HUES6 (cell line): Measurements from ENCODE around the gene HPRT1.

Source experiments
- H3K27ac ChIP-seq: 2 replicates; pipeline ENCODE4 v1.7.0; 2013; ENCODE audit warnings: low read depth, mild to moderate bottlenecking, low read length, inconsistent platforms
- H3K27me3 ChIP-seq: 2 replicates; pipeline ENCODE4 v1.6.1; 2013; ENCODE audit warnings: low read length; ENCODE audit not compliant: control insufficient read depth, insufficient read depth
- H3K36me3 ChIP-seq: 2 replicates; pipeline ENCODE4 v1.6.1; 2013; ENCODE audit warnings: low read length; ENCODE audit not compliant: control insufficient read depth, insufficient read depth
- H3K4me1 ChIP-seq: 2 replicates; pipeline ENCODE4 v1.6.1; 2013; ENCODE audit warnings: low read length; ENCODE audit not compliant: control insufficient read depth, insufficient read depth
- H3K4me3 ChIP-seq: 2 replicates; pipeline ENCODE4 v1.5.1; 2013; ENCODE audit warnings: low read depth, low read length
- H3K9ac ChIP-seq: one replicate; pipeline ENCODE4 v1.6.1; 2013; ENCODE audit warnings: mild to moderate bottlenecking, low read length
- H3K9me3 ChIP-seq: 2 replicates; pipeline ENCODE4 v1.6.1; 2013; ENCODE audit warnings: low read depth, low read length; ENCODE audit not compliant: control insufficient read depth, insufficient read depth

HPRT1 gene

DNA sequence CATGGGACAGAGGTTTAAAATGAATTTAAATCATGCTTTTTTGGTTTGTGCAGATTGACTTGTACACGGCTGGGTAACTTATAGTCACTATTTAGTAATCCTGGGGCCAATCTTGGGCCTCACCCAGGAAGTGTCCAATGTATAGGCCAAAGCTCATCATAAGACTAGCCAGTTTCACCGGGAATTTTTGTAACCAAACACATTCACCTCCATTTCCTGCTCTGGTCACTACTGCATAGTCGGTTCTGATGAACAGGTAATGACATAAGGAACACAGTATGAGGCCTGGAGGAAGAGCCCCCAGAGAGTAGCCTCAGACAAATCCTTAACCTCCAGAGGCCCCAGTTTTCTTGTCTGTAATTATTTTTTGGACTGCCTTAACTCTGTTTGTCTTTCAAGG is 81.9 kb downstream of the HPRT1 start:
- Histone ChIP-seq H3K4me1 (peaks cover 58% of the 10 kb centered on the region), H3K36me3 (no peaks in the 10 kb centered on the region), H3K27me3 (peaks cover 28% of the 10 kb centered on the region; the same call in 1 of the 2 replicates), H3K4me3 (no peak overlapping the region), H3K9ac (no peak overlapping the region), H3K9me3 (no peaks in the 10 kb centered on the region), H3K27ac (no peak overlapping the region)

DNA sequence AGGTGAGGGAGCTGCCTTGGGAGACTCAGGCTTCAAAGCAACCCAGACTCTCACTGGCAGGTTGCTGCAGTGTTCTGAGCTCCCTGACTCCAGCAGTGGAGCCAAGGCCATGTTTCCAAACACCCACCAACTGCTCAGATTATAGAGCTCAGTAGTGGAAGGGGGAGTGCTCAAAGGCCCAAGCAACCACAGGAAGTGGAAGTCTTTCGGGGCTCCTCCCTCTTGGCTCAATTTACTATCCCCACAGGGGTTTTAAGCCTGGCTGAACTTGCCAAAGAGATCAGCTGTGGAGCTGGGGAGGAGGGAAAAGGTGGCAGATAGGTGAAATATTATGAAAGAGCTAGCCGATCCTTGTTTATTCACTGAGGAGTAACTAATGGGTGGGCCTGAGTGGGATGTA is 82.5 kb downstream of the HPRT1 start:
- no peaks in the 10 kb centered on the region for H3K36me3 ChIP-seq
- peaks cover 54% of the 10 kb centered on the region for H3K4me1 ChIP-seq
- H3K9ac ChIP-seq: no peak overlapping the region
- no peak overlapping the region for H3K27ac ChIP-seq
- peaks cover 34% of the 10 kb centered on the region; the same call in 1 of the 2 replicates for H3K27me3 ChIP-seq
- H3K4me3 ChIP-seq: no peak overlapping the region
- no peaks in the 10 kb centered on the region for H3K9me3 ChIP-seq

DNA sequence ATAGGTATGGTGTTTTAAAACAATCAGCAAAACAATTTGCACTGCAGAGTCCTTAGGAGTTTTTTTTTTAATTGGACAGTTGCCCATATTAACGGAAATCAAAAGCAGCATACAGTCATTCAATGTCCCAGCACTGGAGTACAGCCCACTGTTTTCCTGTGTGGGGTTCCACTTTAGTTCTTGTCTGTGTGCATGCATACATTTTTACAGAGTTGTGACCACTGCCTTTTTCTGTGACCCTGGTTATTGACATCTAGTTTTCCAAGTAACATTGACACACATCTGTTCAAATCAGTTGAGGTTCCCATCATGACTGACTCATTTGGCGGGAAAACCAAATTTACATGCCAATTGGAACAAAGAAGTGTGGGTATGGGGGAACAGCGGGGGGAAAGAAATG is 83.3 kb downstream of the HPRT1 start:
- Histone ChIP-seq H3K4me3 (no peak overlapping the region), H3K4me1 (peaks cover 55% of the 10 kb centered on the region), H3K36me3 (no peaks in the 10 kb centered on the region), H3K27me3 (peaks cover 34% of the 10 kb centered on the region; the same call in 1 of the 2 replicates), H3K9me3 (no peaks in the 10 kb centered on the region), H3K27ac (no peak overlapping the region), H3K9ac (no peak overlapping the region)

DNA sequence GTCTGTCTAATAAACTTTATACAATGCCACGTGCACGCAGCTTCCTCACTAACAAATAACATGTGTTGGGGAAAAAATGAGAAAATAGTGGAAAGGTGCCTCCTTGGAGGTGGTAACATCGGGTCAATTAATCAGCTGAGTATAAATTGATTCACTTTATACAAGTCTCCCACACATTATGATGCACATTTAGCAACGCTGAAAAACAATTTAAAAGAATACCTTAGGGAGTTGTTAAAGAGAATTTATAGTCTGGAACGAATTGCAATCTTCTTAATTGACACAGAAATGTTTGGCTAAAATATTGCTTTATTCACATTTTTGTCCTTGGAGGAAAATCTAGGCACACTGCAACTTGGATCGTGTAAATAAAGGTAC is 84.2 kb downstream of the HPRT1 start:
- peaks cover 53% of the 10 kb centered on the region for H3K4me1 ChIP-seq

DNA sequence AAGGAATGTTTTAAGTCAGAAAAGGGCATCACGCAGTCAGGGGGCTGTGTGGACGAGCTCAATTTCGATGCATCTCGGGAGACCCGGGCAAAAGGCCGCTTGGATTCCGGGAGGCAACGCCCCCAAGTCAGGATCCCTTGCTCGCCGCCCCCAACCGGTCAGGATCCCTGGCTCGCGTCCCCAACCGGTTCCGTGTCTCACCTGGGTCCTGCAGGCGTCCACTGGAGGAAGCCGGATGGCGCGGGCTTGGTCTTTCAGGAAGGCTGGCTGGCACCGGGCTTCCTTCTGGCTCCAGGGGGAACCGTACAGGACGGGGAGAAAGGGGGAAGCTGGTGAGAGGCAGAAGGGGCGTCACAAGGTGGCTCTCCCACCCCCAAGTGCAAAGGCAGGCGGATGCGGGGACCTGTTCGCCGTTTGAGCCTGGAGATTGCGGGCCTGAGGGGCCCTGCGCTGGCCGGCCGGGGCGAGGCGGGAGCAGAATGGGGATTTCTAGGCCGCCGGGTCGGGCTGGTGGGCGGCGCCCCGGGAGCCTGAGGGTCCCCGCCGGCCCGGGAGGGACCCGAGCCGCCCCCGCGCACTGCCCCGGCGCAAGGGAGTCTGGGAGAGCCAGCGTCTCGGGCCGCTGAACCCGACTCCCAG is 84.7 kb downstream of the HPRT1 start:
- Histone ChIP-seq H3K9ac (peak overlapping the region; percentile 55), H3K4me3 (peak overlapping the region; percentile 64), H3K27me3 (peaks cover 34% of the 10 kb centered on the region; the same call in 1 of the 2 replicates), H3K9me3 (no peaks in the 10 kb centered on the region), H3K27ac (no peak overlapping the region), H3K4me1 (peaks cover 53% of the 10 kb centered on the region), H3K36me3 (no peaks in the 10 kb centered on the region)

More for the DNA sequence above, 84.2 kb downstream of the HPRT1 start:
- Histone ChIP-seq H3K9me3 (no peaks in the 10 kb centered on the region), H3K27me3 (peaks cover 34% of the 10 kb centered on the region; the same call in 1 of the 2 replicates), H3K27ac (no peak overlapping the region), H3K4me3 (peak overlapping the region; percentile 64), H3K9ac (no peak overlapping the region), H3K36me3 (no peaks in the 10 kb centered on the region)

DNA sequence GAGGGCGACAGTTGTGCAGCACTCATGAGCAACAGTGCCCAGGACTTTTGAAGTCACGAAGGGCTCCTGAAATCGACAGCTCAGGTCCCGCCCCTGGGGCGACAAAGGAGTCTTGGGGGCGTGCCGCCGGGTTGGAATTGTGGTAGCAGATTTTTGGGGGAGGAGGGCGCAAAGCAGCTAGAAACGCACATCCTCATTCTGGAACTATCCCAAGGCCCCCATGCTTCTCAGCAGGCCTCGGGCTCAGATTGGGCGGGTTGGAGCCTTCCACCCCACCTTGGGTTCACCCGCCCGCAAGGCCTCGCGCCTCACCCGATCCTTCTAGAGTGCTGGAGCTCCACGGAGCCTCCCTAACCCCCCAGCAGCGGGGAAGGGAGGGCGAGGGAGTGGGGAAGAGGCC is 85.5 kb downstream of the HPRT1 start:
- no peaks in the 10 kb centered on the region for H3K36me3 ChIP-seq
- H3K27me3 ChIP-seq: peaks cover 43% of the 10 kb centered on the region
- H3K4me3 ChIP-seq: peak overlapping the region; percentile 64; the same call in 1 of the 2 replicates
- H3K4me1 ChIP-seq: peaks cover 61% of the 10 kb centered on the region
- no peaks in the 10 kb centered on the region for H3K9me3 ChIP-seq
- no peak overlapping the region for H3K27ac ChIP-seq
- H3K9ac ChIP-seq: no peak overlapping the region

DNA sequence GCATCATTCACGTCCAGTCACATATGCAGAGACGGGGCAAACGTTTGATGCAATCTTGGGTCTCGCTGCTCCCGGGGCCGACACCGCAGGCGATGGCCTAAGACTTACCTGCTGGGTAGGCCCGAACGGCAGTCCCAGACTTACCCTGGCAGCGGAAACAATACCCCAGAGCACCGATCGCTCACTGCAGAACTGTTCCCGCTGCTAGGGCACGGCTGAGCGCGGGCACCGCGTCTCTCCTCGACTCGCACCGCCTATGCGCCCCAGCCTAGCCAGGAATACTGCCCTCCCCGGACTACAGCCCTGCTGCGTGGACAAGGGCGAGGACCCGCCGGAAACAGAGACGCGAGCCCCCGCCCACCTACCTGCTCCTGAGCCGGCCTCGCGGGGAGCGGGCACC is 86.2 kb downstream of the HPRT1 start:
- Histone ChIP-seq H3K4me1 (peaks cover 63% of the 10 kb centered on the region), H3K9ac (no peak overlapping the region), H3K9me3 (no peaks in the 10 kb centered on the region), H3K4me3 (peak overlapping the region; percentile 64; the same call in 1 of the 2 replicates), H3K36me3 (no peaks in the 10 kb centered on the region), H3K27ac (no peak overlapping the region), H3K27me3 (peaks cover 50% of the 10 kb centered on the region)

DNA sequence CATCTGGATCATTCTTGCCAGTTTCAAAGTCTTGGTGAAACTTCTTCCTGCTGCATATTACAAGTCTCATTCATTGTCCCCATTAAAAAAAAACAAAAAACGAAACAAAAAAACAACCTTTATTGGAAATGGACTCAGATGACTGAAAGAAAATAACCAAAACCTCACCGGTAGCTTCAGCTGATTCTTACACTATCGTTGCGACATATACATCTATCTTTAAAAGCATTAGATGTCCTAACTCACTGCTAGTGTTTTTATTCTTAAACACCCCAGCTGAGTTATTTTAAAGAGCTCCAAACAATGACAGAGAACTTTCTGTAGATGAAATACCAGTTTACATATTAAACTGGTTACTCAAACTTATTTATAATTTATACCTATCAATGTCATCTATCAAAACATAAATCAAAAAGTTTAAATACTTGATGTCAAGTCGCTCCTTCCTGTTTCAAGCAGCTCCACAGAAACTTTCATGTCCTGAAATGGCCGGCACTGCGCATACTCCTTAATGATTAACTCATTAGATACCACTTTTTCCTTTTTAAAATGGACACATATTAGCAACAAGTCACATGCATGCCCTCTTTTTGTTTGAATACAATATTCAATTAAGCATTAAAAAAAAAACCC is 87.2 kb downstream of the HPRT1 start:
- peaks cover 69% of the 10 kb centered on the region for H3K4me1 ChIP-seq
- peaks cover 59% of the 10 kb centered on the region for H3K27me3 ChIP-seq
- no peak overlapping the region for H3K27ac ChIP-seq
- H3K9me3 ChIP-seq: no peaks in the 10 kb centered on the region
- H3K9ac ChIP-seq: no peak overlapping the region
- H3K36me3 ChIP-seq: no peaks in the 10 kb centered on the region
- peak overlapping the region; percentile 82 for H3K4me3 ChIP-seq

DNA sequence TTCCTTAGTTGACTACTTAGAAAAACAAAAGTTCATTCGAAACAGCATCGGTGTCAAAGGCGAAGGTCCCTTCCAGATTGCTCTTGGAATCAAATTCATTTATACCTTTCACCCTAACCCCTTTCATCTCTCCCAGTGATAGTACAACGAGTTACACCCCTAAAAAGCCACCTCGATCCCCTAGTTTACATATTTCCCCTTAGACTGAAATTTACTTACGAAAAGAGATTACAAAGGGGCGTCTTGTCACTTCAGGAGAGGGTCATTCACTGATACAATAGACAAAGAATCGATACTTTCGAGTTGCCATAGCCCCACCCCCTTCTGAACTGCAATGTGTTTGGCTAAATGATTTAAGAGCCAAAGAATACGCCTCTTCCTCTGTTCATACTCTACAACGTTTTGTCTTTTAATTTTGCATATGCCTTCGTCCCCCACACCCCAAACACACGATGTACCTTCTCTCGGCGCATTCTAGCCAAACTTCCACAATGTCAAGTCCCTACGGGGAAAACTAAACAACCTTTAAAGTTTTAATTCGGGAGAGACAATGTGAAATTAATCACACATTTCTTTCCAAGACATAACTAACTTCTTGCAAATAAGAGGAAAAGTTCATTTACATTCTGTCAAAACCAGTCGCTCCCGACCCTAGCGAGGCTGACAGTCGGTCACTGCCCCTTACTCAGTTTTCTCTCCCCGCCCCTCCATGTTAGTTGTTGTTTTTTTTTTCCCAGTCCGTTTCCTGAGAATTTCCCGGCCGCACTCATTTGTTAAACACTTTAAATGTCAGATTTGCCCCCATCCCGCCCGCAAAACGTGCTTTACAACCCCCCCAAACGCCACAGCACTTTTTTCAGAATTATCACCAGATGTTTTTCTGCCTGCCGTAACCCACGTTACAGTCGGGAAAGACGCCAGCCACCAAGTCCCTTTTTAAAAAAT is 88.6 kb downstream of the HPRT1 start:
- Histone ChIP-seq H3K4me3 (peak overlapping the region; percentile 82), H3K36me3 (no peaks in the 10 kb centered on the region), H3K4me1 (peaks cover 58% of the 10 kb centered on the region), H3K27me3 (peaks cover 61% of the 10 kb centered on the region), H3K27ac (peak overlapping the region; percentile 37; the same call in 1 of the 2 replicates), H3K9ac (peak overlapping the region; percentile 88), H3K9me3 (no peaks in the 10 kb centered on the region)
